ENCODE data around the gene WSCD1. TPM values are rescaled to one million over a fixed set of nuclear protein-coding genes. Genes with fewer than 3 reads are reported as not detected.

WSCD1 gene
- total RNA-seq, 4 donors from 2014 or later: 3.2 to 10.1 (median 5.3) TPM

DNA sequence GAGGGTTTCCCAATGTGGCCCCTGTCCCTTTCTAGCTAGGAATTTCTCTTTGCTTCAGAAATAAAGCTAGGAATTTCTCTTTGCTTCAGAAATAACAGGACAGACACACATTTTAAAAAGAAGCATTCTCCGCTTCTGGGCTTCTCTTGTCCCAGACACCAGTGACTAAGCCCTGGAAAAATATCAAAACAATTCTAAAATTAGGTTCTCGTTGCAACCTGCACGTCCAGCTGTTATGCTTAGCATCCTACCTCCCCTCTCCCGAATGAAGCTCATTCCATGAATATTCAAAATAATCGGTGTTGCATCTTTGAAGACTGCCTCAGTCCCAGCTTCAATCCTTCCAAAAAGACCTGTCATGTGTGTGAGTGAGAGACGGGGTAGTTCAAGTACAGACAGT, 45.6 kb upstream of the WSCD1 start:
- Histone ChIP-seq H3K4me3 (no peak overlapping the region), H3K27ac (no peak overlapping the region), H3K27me3 (peaks cover 20% of the 10 kb centered on the region), H3K9me3 (no peaks in the 10 kb centered on the region), H3K4me1 (no peaks in the 10 kb centered on the region), H3K36me3 (no peaks in the 10 kb centered on the region)
- no peak for ATAC-seq
- TF ChIP-seq POLR2A (IDR thresholded peaks at IDR 0.05) (no peak), EP300 (IDR thresholded peaks at IDR 0.05) (no peak), POLR2AphosphoS5 (IDR thresholded peaks at IDR 0.05) (no peak)
- TF ChIP-seq, protein P1, sequence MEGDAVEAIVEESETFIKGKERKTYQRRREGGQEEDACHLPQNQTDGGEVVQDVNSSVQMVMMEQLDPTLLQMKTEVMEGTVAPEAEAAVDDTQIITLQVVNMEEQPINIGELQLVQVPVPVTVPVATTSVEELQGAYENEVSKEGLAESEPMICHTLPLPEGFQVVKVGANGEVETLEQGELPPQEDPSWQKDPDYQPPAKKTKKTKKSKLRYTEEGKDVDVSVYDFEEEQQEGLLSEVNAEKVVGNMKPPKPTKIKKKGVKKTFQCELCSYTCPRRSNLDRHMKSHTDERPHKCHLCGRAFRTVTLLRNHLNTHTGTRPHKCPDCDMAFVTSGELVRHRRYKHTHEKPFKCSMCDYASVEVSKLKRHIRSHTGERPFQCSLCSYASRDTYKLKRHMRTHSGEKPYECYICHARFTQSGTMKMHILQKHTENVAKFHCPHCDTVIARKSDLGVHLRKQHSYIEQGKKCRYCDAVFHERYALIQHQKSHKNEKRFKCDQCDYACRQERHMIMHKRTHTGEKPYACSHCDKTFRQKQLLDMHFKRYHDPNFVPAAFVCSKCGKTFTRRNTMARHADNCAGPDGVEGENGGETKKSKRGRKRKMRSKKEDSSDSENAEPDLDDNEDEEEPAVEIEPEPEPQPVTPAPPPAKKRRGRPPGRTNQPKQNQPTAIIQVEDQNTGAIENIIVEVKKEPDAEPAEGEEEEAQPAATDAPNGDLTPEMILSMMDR (IDR thresholded peaks at IDR 0.05): no peak
- 48% methylated on average over 4 to 6 of the region's 6 CpGs for WGBS, 2 donors (ENCODE audit: low coverage in 1 of 2)

DNA sequence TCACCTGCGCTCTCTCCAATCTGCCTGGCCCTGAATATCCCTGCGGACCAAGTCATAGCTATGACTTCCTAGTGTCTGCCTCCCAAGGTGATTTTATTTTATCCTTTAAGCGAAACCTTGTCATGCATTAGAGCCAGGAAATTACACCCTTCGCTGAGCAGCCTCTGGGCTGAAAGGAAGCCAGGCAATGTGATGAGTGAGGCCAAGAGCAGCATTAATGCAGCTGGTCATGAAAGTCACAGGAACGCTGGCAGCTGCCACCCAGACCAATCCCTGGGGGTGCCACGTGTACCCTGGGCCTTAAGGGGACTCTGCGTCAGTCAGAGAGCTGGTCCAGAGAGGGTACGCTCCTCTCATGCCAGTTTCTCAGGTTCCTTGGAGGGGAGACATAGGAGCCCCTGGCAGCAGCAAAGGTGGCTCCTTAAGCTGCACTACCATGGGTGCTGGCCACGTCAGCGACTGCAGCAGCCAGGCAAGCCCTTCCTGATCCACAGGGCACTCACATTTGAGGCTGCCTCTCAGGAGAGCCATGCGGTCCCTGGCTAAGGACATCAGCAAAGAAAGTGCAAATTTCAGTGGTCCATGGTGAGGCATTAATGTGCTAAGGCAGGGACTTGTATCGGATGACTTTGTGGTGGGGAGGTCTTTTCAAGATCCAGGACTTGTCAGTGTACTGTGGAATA, 42.7 kb upstream of the WSCD1 start:
- Histone ChIP-seq H3K4me1 (no peaks in the 10 kb centered on the region), H3K9me3 (no peaks in the 10 kb centered on the region), H3K36me3 (no peaks in the 10 kb centered on the region), H3K27ac (no peak overlapping the region), H3K27me3 (peaks cover 17% of the 10 kb centered on the region), H3K4me3 (no peak overlapping the region)
- TF ChIP-seq, protein P1 (IDR thresholded peaks at IDR 0.05): no peak
- no peak for TF ChIP-seq POLR2A (IDR thresholded peaks at IDR 0.05)
- no peak for TF ChIP-seq POLR2AphosphoS5 (IDR thresholded peaks at IDR 0.05)
- no peak for TF ChIP-seq EP300 (IDR thresholded peaks at IDR 0.05)
- no peak for ATAC-seq
- WGBS, 2 donors (ENCODE audit: low coverage in 1 of 2): 78% methylated on average over 5 of the region's 12 CpGs; no CpG with 5 or more reads in 1 of the 2 donors

DNA sequence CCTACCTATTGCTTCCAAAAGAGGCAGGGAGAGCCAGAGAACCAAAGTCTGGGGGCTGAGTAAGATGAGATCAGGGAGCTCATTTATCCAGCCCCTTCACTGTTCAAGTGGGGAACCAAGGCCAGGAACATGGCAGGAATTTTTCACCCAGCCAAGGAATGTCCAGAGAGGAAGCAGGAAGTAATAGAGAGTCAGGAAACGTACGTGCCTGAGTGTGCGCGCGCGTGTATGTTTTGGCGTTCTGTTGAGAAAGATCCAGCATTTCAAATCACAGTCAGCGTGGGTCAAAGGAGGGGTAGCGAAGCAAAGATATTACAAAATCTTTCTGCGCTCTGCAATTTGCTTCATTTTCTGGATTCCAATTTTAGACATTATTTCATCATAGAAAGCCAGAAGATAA, 41.9 kb upstream of the WSCD1 start:
- TF ChIP-seq POLR2AphosphoS5 (IDR thresholded peaks at IDR 0.05): no peak
- TF ChIP-seq EP300 (IDR thresholded peaks at IDR 0.05): no peak
- no peak for TF ChIP-seq POLR2A (IDR thresholded peaks at IDR 0.05)
- TF ChIP-seq, protein P1 (IDR thresholded peaks at IDR 0.05): no peak
- WGBS, 2 donors (ENCODE audit: low coverage in 1 of 2): 66 to 68% methylated on average over 5 to 10 of the region's 10 CpGs
- no peaks in the 10 kb centered on the region for H3K4me1 ChIP-seq
- H3K9me3 ChIP-seq: no peaks in the 10 kb centered on the region
- no peak overlapping the region for H3K27ac ChIP-seq
- H3K4me3 ChIP-seq: no peak overlapping the region
- peaks cover 22% of the 10 kb centered on the region for H3K27me3 ChIP-seq
- no peak for ATAC-seq
- H3K36me3 ChIP-seq: no peaks in the 10 kb centered on the region

DNA sequence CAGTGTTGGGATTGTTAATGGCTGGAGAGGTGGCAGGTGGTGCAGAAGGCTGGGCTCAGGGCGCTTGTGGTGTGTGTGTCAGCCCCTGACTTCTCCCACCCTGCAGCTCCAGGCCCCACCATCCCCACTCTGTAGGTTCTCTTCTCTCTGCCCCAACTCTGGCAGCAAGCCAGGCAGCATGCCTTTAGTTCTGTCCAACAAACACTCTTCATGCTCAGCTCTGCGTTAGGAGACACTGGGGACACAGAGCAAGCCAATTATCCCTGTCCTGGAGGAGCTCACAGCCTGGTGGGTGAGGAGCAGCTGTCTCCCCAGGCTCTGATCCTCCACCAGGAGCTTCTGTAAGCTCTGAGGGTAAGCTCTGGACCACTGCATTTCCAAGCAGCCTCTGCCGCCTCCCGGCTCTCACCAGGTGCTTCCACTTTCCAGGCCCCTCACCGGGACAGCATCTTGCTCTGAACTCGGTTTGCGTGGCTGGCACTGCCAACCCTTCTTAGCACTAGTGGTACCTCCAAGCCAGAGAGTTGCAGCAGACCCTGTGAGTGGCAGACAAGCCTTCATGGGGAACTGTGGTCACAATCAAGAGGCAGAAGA, 34.3 kb upstream of the WSCD1 start:
- H3K27me3 ChIP-seq: peaks cover 16% of the 10 kb centered on the region

More for the DNA sequence above, 34.3 kb upstream of the WSCD1 start:
- ATAC-seq: no peak
- WGBS, 2 donors (ENCODE audit: low coverage in 1 of 2): no CpG with 5 or more reads among the region's 7 CpGs
- Histone ChIP-seq H3K4me3 (no peak overlapping the region), H3K36me3 (no peaks in the 10 kb centered on the region), H3K4me1 (peaks cover 0 to 7% (median 0%) of the 10 kb centered on the region in 3 donors), H3K27ac (no peak overlapping the region), H3K9me3 (no peaks in the 10 kb centered on the region)
- TF ChIP-seq EP300 (IDR thresholded peaks at IDR 0.05) (no peak), POLR2A (IDR thresholded peaks at IDR 0.05) (no peak), POLR2AphosphoS5 (IDR thresholded peaks at IDR 0.05) (no peak)
- TF ChIP-seq, protein P1 (IDR thresholded peaks at IDR 0.05): no peak

Data from gastroesophageal sphincter (tissue), 4 donors.